NCI-H2081 treated with DMSO at 0.1 percent for 48 hours (cell line): ENCODE data around the gene SYT1.
"Not testable (repeated sequence)": the region's sequence is repeated elsewhere in the genome, so short reads cannot be mapped to it uniquely, and the experiment has no call there.

Source experiments
- DNase-seq: peaks from one replicate; lab custom pipeline; 2025; lab: John Stamatoyannopoulos, UW

Gene SYT1

DNA sequence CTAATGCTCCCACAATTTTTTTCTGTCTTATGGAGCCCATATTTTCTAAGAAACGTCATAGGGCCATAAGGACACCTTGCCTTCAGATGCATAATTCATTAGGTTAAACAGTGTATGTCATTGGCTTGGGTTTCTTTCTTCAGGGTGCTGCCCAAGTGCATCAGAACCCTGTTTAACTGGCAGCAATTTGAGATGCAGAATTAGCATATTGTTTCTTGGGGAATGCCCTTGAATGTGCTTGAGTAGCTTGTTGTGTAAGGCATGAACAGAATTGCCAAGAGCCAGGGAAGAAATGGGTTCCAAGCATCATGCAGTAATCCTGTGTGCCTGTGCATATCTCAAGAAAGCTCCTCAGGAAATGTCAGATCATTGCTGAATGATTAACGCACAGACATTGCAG is 277.2 kb downstream of the SYT1 start:
- DNase-seq = no peak

- DNase-seq = peak; percentile 72
Measured at GRCh38 chr12:79143803-79144202, 279.2 kb downstream of the SYT1 start.

- no peak for DNase-seq
Measured at GRCh38 chr12:79151956-79152355, 287.4 kb downstream of the SYT1 start.

GRCh38 chr12:79155683-79156082 is 291.1 kb downstream of the SYT1 start:
- no peak for DNase-seq

- no peak for DNase-seq
Measured at GRCh38 chr12:79156846-79157463, 292.4 kb downstream of the SYT1 start.

DNA sequence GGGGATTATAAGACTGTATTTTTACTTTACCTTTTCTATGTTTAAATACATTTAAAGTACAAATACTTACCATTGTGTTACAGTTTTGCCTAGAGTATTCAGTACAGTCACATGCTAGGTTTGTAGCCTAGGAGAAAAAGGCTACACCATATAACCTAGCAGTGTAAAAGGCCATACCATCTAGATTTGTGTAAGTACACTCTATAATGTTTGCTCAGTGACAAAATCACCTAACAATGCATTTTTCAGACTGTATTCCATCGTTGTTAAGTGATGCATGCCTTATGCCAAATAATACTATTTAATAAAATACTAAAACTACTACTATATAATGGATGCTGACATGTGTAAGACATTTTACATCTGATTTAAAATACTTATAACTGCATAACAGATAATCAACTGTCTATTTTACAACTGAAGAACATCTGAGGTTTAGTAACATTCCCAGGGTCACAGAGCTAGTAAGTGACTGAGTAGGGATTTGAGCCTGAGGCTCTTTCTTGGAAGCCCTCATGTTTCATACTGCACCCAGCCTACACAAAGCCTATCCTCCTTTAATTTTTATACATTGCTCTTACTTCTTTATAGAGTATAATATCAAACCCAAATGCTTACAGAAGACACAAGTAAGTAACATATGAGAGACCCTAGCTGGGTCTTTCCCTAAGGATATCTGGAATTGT is 296.8 kb downstream of the SYT1 start:
- no peak for DNase-seq

- no peak for DNase-seq
Measured at GRCh38 chr12:79162147-79162772, 297.7 kb downstream of the SYT1 start.

GRCh38 chr12:79162948-79163347 is 298.4 kb downstream of the SYT1 start:
- no peak for DNase-seq

- no peak for DNase-seq
Measured at GRCh38 chr12:79164890-79165289, 300.3 kb downstream of the SYT1 start.

- no peak for DNase-seq
Measured at GRCh38 chr12:79168687-79169086, 304.1 kb downstream of the SYT1 start.

GRCh38 chr12:79174626-79175025 is 310.1 kb downstream of the SYT1 start:
- DNase-seq = no peak

DNA sequence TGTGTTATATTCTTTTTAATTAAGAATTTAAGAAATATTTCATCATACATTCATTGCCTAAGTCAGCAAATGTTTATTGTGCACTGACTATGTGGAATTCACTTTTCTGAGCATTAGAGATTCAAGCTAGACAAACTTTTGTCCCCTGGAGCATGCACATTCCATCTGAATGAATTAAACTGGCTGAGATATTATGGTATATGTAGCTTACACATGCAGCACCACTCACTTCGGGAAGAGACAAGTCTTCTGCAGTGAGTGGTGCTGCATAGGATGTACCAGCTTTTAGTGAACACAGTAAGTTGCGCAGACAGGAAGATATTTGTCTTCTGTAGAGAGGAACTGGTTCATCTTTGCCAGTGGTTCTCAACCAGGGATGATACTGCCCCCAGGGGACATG is 318.4 kb downstream of the SYT1 start:
- DNase-seq = no peak

DNA sequence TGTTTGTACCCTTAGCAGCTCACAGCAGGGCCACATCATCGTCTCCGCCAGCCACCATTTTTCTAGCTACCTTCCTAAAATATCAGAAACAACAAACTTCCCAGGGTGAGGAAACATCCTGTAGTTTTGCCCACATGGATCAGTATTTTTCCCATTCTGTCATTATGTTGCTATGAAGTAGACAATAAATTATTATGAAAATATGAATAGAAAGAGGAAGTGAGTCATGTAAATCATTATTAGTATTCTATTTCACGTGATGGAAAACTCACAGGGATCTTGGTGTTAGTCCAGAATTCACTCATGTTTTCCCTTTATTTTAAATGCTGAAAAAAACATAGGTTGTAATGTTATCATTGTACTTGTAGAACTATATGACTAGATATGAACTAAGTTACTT is 319.4 kb downstream of the SYT1 start:
- no peak for DNase-seq

DNA sequence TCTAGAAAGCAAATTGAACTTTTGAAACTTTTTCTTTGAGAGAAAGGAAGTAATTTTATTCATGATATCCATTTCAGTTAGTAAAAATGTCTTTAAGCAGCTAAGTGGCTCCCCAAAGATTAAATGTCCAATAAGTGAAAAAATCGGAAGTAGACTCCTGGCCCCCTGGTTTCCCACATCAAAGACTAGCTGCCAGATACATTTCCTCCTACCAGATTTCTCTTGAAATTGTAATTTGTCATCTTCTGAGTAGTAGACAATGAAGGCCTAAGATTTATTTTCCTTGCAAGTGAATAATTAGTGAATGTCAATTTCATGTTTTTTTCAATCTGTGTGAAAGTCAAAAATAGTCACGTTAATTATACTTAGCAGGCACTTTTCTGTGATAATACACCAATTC is 321.9 kb downstream of the SYT1 start:
- DNase-seq = no peak

- no peak for DNase-seq
Measured at GRCh38 chr12:79187032-79187431, 322.5 kb downstream of the SYT1 start.

GRCh38 chr12:79191391-79191790 is 326.8 kb downstream of the SYT1 start:
- DNase-seq = no peak

DNA sequence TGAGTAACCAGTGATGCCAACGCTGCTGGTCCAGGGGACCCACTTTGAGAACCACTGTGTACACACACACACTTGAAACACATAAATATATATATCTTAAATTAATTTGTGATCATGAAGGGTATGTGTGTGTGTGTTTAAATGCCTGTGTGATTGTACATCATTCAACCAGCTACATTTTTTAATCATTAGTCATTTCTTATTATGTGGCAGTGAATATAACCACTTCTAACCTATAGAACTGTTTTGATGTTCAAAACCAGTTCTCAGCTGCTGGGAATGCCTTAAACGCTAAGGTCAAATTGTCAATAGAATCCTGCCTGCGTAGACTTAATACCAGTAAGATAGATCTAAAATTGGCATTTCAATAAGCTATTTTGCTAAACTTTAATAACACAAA is 330.0 kb downstream of the SYT1 start:
- no peak for DNase-seq

- DNase-seq = no peak
Measured at GRCh38 chr12:79199166-79199565, 334.6 kb downstream of the SYT1 start.

DNA sequence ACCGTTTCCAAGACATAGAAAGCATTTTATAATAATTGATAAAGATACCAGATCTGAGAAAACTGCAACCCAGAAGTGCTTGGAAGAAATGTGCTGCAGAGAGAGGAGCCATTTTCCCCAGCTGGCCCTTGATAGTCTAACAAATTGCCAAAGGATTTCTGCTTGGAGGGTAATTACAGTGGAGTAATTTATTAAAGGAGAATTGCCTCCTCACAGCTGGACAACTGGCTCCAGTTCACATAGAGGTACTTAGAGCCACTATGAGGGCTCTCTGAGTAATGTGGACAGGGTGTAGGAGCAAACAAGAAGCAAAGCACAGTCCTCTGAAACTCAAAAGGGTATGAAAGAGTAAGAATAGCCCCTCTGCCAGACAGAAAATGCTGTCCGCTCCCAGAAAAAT is 335.6 kb downstream of the SYT1 start:
- DNase-seq = peak; percentile 83

GRCh38 chr12:79203058-79203647 is 338.6 kb downstream of the SYT1 start:
- no peak for DNase-seq

- DNase-seq = no peak
Measured at GRCh38 chr12:79206871-79207270, 342.3 kb downstream of the SYT1 start.

GRCh38 chr12:79210403-79210802 is 345.8 kb downstream of the SYT1 start:
- not testable (repeated sequence) for DNase-seq

GRCh38 chr12:79217306-79217705 is 352.7 kb downstream of the SYT1 start:
- DNase-seq = no peak
